ENCODE data around the gene TMEM156. TPM values are rescaled to one million over a fixed set of nuclear protein-coding genes. Genes with fewer than 3 reads are reported as not detected.
"Not testable (repeated sequence)": the region's sequence is repeated elsewhere in the genome, so short reads cannot be mapped to it uniquely, and the experiment has no call there.

TMEM156 gene
- total RNA-seq, 1 donor from 2014 or later: not detected

DNA sequence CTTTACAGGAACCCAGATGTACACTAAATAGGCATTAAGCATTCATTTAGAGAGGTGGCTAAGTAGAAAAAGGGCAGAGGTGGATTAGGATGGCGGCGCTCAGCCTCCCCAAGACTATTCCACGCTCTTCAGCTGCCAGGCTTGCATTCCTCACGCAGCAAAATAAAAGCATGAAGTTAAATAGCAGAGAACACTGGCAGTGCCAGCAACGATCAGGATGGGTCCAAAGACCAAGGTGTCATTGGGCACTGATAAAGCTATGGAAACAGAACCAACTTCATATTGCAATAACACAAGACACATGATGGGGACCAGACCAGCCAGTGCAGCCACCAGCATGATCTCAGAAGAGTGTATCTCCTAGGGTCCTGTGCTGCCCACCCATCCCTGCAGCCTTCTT is 42.0 kb downstream of the TMEM156 start:
- no peak overlapping the region for H3K4me3 ChIP-seq
- H3K27ac ChIP-seq: no peak overlapping the region
- H3K4me1 ChIP-seq: no peaks in the 10 kb centered on the region
- no peak for DNase-seq (ENCODE audit: low spot score in 2 of 2)
- intact Hi-C loops (cut with DNase I): no loop called here
- TF ChIP-seq, protein P1, sequence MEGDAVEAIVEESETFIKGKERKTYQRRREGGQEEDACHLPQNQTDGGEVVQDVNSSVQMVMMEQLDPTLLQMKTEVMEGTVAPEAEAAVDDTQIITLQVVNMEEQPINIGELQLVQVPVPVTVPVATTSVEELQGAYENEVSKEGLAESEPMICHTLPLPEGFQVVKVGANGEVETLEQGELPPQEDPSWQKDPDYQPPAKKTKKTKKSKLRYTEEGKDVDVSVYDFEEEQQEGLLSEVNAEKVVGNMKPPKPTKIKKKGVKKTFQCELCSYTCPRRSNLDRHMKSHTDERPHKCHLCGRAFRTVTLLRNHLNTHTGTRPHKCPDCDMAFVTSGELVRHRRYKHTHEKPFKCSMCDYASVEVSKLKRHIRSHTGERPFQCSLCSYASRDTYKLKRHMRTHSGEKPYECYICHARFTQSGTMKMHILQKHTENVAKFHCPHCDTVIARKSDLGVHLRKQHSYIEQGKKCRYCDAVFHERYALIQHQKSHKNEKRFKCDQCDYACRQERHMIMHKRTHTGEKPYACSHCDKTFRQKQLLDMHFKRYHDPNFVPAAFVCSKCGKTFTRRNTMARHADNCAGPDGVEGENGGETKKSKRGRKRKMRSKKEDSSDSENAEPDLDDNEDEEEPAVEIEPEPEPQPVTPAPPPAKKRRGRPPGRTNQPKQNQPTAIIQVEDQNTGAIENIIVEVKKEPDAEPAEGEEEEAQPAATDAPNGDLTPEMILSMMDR (IDR thresholded peaks at IDR 0.05): no peak
- no peaks in the 10 kb centered on the region for H3K27me3 ChIP-seq
- H3K9me3 ChIP-seq: no peaks in the 10 kb centered on the region
- no peaks in the 10 kb centered on the region for H3K36me3 ChIP-seq

DNA sequence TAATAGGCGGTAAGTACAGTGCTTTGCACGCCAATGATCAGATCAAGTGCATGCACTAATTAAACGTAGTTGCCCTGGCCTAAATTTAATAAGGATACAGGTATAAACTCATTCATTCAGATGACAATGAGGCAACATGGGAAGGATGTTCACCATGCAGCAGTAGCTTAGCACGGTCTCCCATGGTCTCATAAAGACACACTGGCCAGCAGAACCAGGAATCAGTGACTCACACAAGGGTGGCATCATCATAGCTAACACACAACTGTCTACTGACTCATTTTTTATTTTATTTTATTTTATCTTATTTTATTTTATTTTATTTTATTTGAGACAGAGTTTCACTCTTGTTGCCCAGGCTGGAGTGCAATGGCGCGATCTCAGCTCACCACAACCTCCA is 42.7 kb downstream of the TMEM156 start:
- Histone ChIP-seq H3K4me3 (no peak overlapping the region), H3K9me3 (no peaks in the 10 kb centered on the region), H3K27me3 (no peaks in the 10 kb centered on the region), H3K4me1 (no peaks in the 10 kb centered on the region), H3K36me3 (no peaks in the 10 kb centered on the region), H3K27ac (no peak overlapping the region)
- no peak for DNase-seq (ENCODE audit: low spot score in 2 of 2)
- TF ChIP-seq, protein P1 (IDR thresholded peaks at IDR 0.05): no peak
- intact Hi-C loops (cut with DNase I): no loop called here

DNA sequence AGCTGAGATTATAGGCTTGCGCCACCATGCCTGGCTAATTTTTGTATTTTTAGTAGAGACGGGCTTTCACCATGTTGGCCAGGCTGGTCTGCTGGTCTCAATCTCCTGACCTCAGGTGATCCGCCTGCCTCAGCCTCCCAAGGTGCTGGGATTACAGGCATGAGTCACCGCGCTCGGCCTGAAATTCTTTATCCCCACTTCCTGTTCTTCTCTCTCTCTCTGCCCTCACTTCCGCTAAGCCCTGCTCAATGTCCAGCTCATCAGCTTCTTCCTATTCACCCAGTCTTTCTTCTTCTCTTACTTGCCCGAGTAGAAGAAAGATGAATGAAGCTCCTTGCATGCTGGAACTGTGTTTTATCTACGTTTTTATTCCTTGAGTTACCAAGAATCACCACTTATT is 43.9 kb downstream of the TMEM156 start:
- H3K9me3 ChIP-seq; intact Hi-C loops (cut with DNase I); H3K4me1 ChIP-seq; H3K36me3 ChIP-seq; H3K4me3 ChIP-seq; H3K27me3 ChIP-seq; DNase-seq (ENCODE audit: low spot score in 2 of 2); H3K27ac ChIP-seq: not testable (repeated sequence)

DNA sequence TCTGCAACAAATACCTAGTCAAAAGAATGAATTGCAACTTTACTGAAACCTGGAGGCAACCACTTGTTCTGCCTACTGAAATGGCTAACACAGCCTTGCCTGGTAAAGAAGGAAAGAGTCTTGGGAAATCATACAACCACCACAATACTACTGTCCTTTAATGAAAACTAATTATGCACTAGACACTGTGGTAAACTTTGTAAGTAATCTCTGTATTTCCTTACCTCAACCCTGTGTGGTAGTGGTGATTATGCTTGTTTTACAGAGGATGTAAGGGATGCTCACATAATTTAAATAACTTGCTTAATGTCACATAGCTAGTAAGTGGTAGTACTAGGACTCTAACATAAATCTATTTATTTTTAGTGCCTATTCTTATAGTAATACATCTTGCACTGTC is 44.7 kb downstream of the TMEM156 start:
- Histone ChIP-seq H3K4me1 (no peaks in the 10 kb centered on the region), H3K4me3 (no peak overlapping the region), H3K27ac (no peak overlapping the region), H3K9me3 (no peaks in the 10 kb centered on the region), H3K36me3 (no peaks in the 10 kb centered on the region), H3K27me3 (no peaks in the 10 kb centered on the region)
- intact Hi-C loops (cut with DNase I): no loop called here
- TF ChIP-seq, protein P1 (IDR thresholded peaks at IDR 0.05): no peak
- no peak for DNase-seq (ENCODE audit: low spot score in 2 of 2)

DNA sequence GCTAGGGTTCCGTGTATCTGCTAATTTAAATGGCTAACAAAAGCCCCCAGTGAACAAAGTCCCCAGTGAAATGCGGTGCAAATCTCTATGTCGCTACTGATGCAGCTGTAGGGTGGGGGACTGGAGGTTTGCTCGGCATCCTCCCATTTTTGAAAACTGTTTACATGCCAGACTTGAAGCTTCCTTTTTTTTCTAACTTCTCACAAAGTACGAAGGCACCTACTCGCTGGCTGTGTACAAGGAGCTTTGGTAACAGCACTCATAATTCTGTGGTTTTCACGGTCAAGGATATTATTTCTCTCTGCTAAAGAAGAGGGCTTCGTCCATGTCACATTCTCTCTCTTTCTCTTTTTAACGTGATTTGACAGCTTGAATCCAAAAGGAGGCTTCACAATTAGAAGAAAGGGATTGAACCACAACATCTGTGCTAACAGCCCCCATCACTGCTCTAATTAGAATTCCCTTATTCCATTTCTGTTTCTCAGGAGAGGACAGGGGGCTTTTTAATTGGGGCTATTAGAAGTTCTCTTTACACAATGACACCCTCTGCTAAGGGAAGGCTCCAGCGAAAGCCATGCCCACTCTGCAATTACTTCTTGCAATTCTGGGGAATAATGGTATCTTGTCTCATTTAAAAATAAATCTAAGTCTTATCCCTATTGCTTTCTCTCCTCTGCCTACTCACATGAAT is 46.7 kb downstream of the TMEM156 start:
- intact Hi-C loops (cut with DNase I): no loop called here
- DNase-seq (ENCODE audit: low spot score in 2 of 2): no peak
- TF ChIP-seq, protein P1 (IDR thresholded peaks at IDR 0.05): no peak
- Histone ChIP-seq H3K4me3 (no peak overlapping the region), H3K9me3 (no peaks in the 10 kb centered on the region), H3K27me3 (no peaks in the 10 kb centered on the region), H3K27ac (no peak overlapping the region), H3K36me3 (no peaks in the 10 kb centered on the region), H3K4me1 (no peaks in the 10 kb centered on the region)

DNA sequence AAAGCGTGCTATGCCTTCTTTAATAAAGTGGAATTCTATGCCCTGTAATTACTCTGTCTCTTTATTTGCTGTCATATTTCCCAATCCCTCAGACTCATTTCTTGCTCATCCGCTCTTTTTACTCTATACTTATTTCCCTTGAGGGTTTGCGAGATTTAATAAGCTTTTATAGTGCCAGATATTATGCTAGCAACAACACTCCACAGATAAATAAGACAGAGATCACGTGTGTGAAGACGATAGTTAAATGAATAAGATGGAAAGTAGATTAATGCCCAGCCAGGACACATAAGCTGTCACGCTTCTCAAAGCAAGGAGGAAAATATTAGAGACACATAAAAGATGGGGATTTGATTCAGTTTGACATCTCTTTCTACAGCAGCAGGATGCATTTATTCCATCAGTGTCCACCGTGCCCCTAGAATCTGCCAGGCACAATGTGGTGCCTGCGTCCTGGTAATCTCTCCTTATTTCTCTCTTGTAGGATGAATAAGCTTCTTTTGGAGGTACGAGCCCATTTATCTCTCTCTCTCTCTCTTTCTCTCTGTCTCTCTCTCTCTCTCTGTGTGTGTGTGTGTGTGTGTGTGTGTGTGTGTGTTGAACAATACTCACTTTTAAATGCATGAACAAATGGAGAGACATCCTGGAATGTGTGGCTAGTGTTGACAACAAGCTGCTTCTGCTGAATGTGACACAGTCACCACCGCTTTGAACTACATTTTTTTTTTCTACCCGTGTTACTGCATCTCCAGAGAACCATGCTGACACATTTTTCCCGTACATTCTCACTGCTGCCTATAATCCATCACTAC is 48.2 kb downstream of the TMEM156 start:
- no peaks in the 10 kb centered on the region for H3K27me3 ChIP-seq
- no peak overlapping the region for H3K4me3 ChIP-seq
- intact Hi-C loops (cut with DNase I): no loop called here
- H3K27ac ChIP-seq: no peak overlapping the region
- H3K36me3 ChIP-seq: no peaks in the 10 kb centered on the region
- H3K9me3 ChIP-seq: no peaks in the 10 kb centered on the region
- H3K4me1 ChIP-seq: no peaks in the 10 kb centered on the region
- DNase-seq (ENCODE audit: low spot score in 2 of 2): no peak
- TF ChIP-seq, protein P1 (IDR thresholded peaks at IDR 0.05): no peak

Data from ascending aorta (tissue), 2 donors.